Spinal cord (tissue), 10 donors: ENCODE data around the gene HDAC8. TPM values are rescaled to one million over a fixed set of nuclear protein-coding genes. Genes with fewer than 3 reads are reported as not detected.

ENCODE experiments used
- DNase-seq, 6 donors: peaks; one replicate each; pipeline versions ENCODE4 v3.0.0 to v3.0.0-alpha.2; 2013 to 2015; ENCODE audit warnings: low spot score in 6 of 6, low read depth in 4 of 6
- H3K27ac ChIP-seq: one replicate; pipeline ENCODE4 v1.5.1; 2013; ENCODE audit warnings: low read depth, low read length, control low read depth
- H3K27me3 ChIP-seq: one replicate; pipeline ENCODE4 v1.6.1; 2013; ENCODE audit warnings: low read length; ENCODE audit not compliant: control insufficient read depth, insufficient read depth
- H3K36me3 ChIP-seq: one replicate; pipeline ENCODE4 v1.6.1; 2013; ENCODE audit warnings: low read length; ENCODE audit not compliant: control insufficient read depth, insufficient read depth
- H3K4me1 ChIP-seq: one replicate; pipeline ENCODE4 v1.6.1; 2013; ENCODE audit warnings: low read length; ENCODE audit not compliant: control insufficient read depth, insufficient read depth
- H3K4me3 ChIP-seq: one replicate; pipeline ENCODE4 v1.5.1; 2013; ENCODE audit warnings: low read depth, low read length, control low read depth
- H3K9me3 ChIP-seq: one replicate; pipeline ENCODE4 v1.6.1; 2013; ENCODE audit warnings: low read length; ENCODE audit not compliant: control insufficient read depth, insufficient read depth
- WGBS: methylation state at CpG from one replicate; pipeline ENCODE4 v1.1.5; 2013; ENCODE audit warnings: missing lambda C conversion rate; ENCODE audit not compliant: insufficient coverage; 5-methylcytosine and 5-hydroxymethylcytosine counted together
- polyA plus RNA-seq, 2 donors: library from polyadenylated mRNA; unstranded; fragments of 120-200 nt; gene quantifications; one replicate each; pipeline ENCODE4 v1.2.1, GENCODE V29; 2013; ENCODE audit not compliant: insufficient read length in 2 of 2
- total RNA-seq, 2 donors: library from RNA; depleted of rRNA in 1 of 2; stranded (reverse); fragments of 120-200 nt in 1 of 2; fragments of >200 nt in 1 of 2; gene quantifications; one replicate each; pipeline versions ENCODE4 v1.2.3 to v1.2.4, GENCODE V29; 2013 to 2014
- donor health status: healthy.

Gene HDAC8
- total and polyA plus RNA-seq, 4 donors = 30.6 to 37.0 (median 34.9) TPM

- H3K27ac ChIP-seq = no peak overlapping the region
- H3K36me3 ChIP-seq = no peaks in the 10 kb centered on the region
- no peak for DNase-seq
- no peaks in the 10 kb centered on the region for H3K4me1 ChIP-seq
- H3K9me3 ChIP-seq = no peaks in the 10 kb centered on the region
- 50% methylated on average over 1 of the region's 5 CpGs for WGBS
- peaks cover 2% of the 10 kb centered on the region for H3K27me3 ChIP-seq
- no peak overlapping the region for H3K4me3 ChIP-seq
Measured at GRCh38 chrX:72479324-72480274, 93.0 kb downstream of the HDAC8 start.

DNA sequence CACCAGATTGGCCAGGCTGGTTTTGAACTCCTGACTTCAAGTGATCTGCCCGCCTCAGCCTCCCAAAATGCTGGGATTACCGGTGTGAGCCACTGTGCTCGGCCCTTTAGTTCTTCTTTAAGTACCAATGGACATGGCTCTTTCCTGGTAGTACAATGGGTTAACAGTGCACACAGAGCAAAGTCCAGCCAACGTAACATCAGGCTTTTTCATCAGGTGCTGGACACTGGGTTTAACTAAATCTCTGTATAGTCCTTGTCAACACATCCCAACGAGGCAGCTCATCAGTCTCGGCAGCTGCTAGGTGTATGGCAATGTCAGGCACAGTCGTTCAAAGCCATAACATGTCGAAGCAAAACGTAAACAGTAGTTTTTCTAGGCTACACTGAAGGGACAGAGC, 93.8 kb downstream of the HDAC8 start:
- Histone ChIP-seq H3K27me3 (peaks cover 2% of the 10 kb centered on the region), H3K4me3 (no peak overlapping the region), H3K36me3 (no peaks in the 10 kb centered on the region), H3K4me1 (no peaks in the 10 kb centered on the region), H3K9me3 (no peaks in the 10 kb centered on the region), H3K27ac (no peak overlapping the region)
- WGBS = 77% methylated on average over 9 of the region's 9 CpGs
- no peak for DNase-seq

GRCh38 chrX:72478351-72478750, 94.3 kb downstream of the HDAC8 start:
- peaks cover 2% of the 10 kb centered on the region for H3K27me3 ChIP-seq
- 82% methylated on average over 5 of the region's 8 CpGs for WGBS

GRCh38 chrX:72477781-72478181, 94.9 kb downstream of the HDAC8 start:
- Histone ChIP-seq H3K4me1 (no peaks in the 10 kb centered on the region), H3K36me3 (no peaks in the 10 kb centered on the region), H3K4me3 (no peak overlapping the region), H3K27me3 (peaks cover 2% of the 10 kb centered on the region), H3K27ac (no peak overlapping the region), H3K9me3 (no peaks in the 10 kb centered on the region)
- WGBS = no CpG with 5 or more reads among the region's 4 CpGs
- DNase-seq = peak in 3 of 6 donors; percentile 1 to 73 (median 4)

More at GRCh38 chrX:72478351-72478750, 94.3 kb downstream of the HDAC8 start:
- H3K27ac ChIP-seq = no peak overlapping the region
- no peak overlapping the region for H3K4me3 ChIP-seq
- H3K4me1 ChIP-seq = no peaks in the 10 kb centered on the region
- no peaks in the 10 kb centered on the region for H3K9me3 ChIP-seq
- H3K36me3 ChIP-seq = no peaks in the 10 kb centered on the region
- no peak for DNase-seq

GRCh38 chrX:72477376-72477775, 95.3 kb downstream of the HDAC8 start:
- Histone ChIP-seq H3K9me3 (no peaks in the 10 kb centered on the region), H3K36me3 (no peaks in the 10 kb centered on the region), H3K4me3 (no peak overlapping the region), H3K27ac (no peak overlapping the region), H3K27me3 (peaks cover 2% of the 10 kb centered on the region), H3K4me1 (no peaks in the 10 kb centered on the region)
- no CpG with 5 or more reads among the region's 2 CpGs for WGBS
- peak in 1 of 6 donors; percentile 14 for DNase-seq

DNA sequence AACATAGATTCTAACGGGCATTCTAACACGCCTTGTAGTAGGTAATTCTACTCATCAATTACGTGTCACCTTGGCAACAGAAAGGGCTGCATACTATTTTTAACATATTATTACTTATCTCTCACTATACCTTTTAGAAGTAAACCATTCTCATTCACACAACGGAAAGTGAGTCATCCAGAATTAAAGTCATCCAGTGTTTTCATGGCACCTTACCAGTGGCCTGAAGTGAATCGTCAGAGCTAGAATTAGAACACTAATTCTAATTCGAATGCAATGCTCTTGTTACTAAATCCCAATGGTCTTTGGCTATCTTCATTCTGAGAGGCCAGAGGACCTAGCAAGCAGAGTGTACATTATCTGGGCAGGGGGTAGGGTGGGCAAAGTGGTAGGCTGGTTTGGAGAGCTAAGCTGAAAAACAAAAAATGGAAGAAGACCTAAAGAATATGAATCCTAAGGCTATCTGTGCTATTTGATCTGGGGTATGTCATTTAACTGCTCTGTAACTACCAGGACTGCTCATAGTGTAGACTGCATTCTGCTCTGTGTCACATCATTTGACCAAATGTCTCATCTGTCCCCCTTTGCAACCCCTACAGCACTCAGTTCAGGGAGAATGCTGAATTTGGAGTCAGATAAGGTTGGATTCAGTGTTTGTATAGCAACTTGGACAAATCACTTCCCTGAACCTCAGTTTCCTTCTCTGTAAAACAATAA, 96.5 kb downstream of the HDAC8 start:
- H3K4me3 ChIP-seq = no peak overlapping the region
- H3K27me3 ChIP-seq = peaks cover 2% of the 10 kb centered on the region
- 53% methylated on average over 3 of the region's 6 CpGs for WGBS
- no peaks in the 10 kb centered on the region for H3K9me3 ChIP-seq
- no peaks in the 10 kb centered on the region for H3K36me3 ChIP-seq
- no peak for DNase-seq
- no peaks in the 10 kb centered on the region for H3K4me1 ChIP-seq
- H3K27ac ChIP-seq = no peak overlapping the region

DNA sequence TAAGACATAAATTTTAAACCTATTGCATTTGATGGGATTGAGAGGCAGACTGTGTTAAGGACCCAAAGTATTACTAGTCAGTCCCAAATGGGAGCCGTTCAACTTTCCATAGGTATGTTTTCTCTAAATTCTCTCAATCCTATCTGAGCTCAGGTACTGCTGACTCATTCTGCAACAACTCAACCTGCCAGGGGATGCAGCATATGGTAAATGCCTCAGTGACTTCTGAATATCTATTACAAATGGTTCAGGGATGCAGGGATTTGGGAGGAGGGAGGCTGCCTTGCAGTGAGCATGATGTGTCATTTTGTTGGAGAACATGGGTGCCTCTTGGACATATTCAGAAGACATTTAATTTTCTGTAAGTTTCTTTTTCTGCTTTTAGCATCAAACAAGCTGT, 97.3 kb downstream of the HDAC8 start:
- no peak overlapping the region for H3K4me3 ChIP-seq
- H3K36me3 ChIP-seq = no peaks in the 10 kb centered on the region
- WGBS = no CpG with 5 or more reads among the region's 1 CpG
- H3K27me3 ChIP-seq = peaks cover 2% of the 10 kb centered on the region
- DNase-seq = no peak
- H3K9me3 ChIP-seq = no peaks in the 10 kb centered on the region
- no peaks in the 10 kb centered on the region for H3K4me1 ChIP-seq
- no peak overlapping the region for H3K27ac ChIP-seq

- no peaks in the 10 kb centered on the region for H3K4me1 ChIP-seq
- WGBS = 90% methylated on average over 1 of the region's 3 CpGs
Measured at GRCh38 chrX:72470532-72471223, 102.0 kb downstream of the HDAC8 start.

DNA sequence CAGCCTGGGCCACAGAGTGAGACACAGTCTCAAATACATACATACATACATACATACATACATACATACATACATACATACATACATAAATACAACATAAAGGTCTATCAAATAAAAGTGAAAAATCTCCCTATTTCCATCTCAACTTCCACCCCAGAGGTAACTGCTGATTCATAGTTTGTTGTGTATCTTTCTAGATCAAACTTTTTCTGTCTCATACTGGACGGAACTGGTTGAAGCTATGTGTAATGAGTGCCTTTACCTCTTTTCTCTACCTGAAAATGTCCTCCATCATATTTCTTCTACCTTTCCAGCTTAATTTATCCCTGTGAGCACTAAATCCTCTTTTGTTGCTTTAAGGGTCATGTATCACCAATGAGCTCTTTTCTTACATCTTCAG, 102.5 kb downstream of the HDAC8 start:
- WGBS = no CpG with 5 or more reads among the region's 1 CpG
- Histone ChIP-seq H3K4me3 (no peak overlapping the region), H3K9me3 (no peaks in the 10 kb centered on the region), H3K4me1 (no peaks in the 10 kb centered on the region), H3K27ac (no peak overlapping the region), H3K27me3 (peaks cover 2% of the 10 kb centered on the region), H3K36me3 (no peaks in the 10 kb centered on the region)
- DNase-seq = no peak

More at GRCh38 chrX:72470532-72471223, 102.0 kb downstream of the HDAC8 start:
- Histone ChIP-seq H3K4me3 (no peak overlapping the region), H3K36me3 (no peaks in the 10 kb centered on the region), H3K27ac (no peak overlapping the region), H3K9me3 (no peaks in the 10 kb centered on the region), H3K27me3 (peaks cover 2% of the 10 kb centered on the region)
- DNase-seq = no peak
